H9 (cell line): ENCODE results near the gene MARS1. TPM values are rescaled to one million over a fixed set of nuclear protein-coding genes. Genes with fewer than 3 reads are reported as not detected.

ENCODE experiments used
- DNase-seq: peaks from one replicate; pipeline ENCODE4 v3.0.0-alpha.2; 2017
- H2AFZ ChIP-seq: one replicate; pipeline ENCODE4 v1.6.1; 2013; ENCODE audit warnings: mild to moderate bottlenecking, low read length, control low read depth, moderate library complexity
- H2AK5ac ChIP-seq: 2 replicates; pipeline ENCODE4 v1.6.1; 2013; ENCODE audit warnings: low read length, control low read depth, mixed read lengths; ENCODE audit not compliant: insufficient read length
- H2BK120ac ChIP-seq: one replicate; pipeline ENCODE4 v1.6.1; 2013; ENCODE audit warnings: low read depth, mild to moderate bottlenecking, low read length, control low read depth, inconsistent platforms; ENCODE audit not compliant: poor library complexity, severe bottlenecking
- H2BK12ac ChIP-seq: 2 replicates; pipeline ENCODE4 v1.6.1; 2013; ENCODE audit warnings: low read length, control low read depth, mixed read lengths, low read depth; ENCODE audit not compliant: insufficient read length
- H2BK15ac ChIP-seq: 2 replicates; pipeline ENCODE4 v1.6.1; 2013; ENCODE audit warnings: low read depth, low read length, control low read depth
- H2BK20ac ChIP-seq: one replicate; pipeline ENCODE4 v1.6.1; 2013; ENCODE audit warnings: low read depth, mild to moderate bottlenecking, low read length, control low read depth, inconsistent platforms; ENCODE audit not compliant: poor library complexity, severe bottlenecking
- H2BK5ac ChIP-seq: 2 replicates; pipeline ENCODE4 v1.6.1; 2013; ENCODE audit warnings: low read length, control low read depth, mixed read lengths; ENCODE audit not compliant: insufficient read length
- H3K14ac ChIP-seq: 2 replicates; pipeline ENCODE4 v1.6.1; 2013; ENCODE audit warnings: low read length, control low read depth; ENCODE audit not compliant: insufficient read depth
- H3K18ac ChIP-seq: 2 replicates; pipeline ENCODE4 v1.6.1; 2013; ENCODE audit warnings: low read depth, mild to moderate bottlenecking, mixed read lengths, low read length, control low read depth; ENCODE audit not compliant: insufficient read length
- H3K23ac ChIP-seq: 2 replicates; pipeline ENCODE4 v1.6.1; 2013; ENCODE audit warnings: low read length, control low read depth, mixed read lengths, low read depth; ENCODE audit not compliant: insufficient read length
- H3K23me2 ChIP-seq: 2 replicates; pipeline ENCODE4 v1.6.1; 2013; ENCODE audit warnings: low read depth, mild to moderate bottlenecking, mixed read lengths, low read length, control low read depth; ENCODE audit not compliant: insufficient read length, poor library complexity, severe bottlenecking
- H3K27ac ChIP-seq: 2 replicates; pipeline ENCODE4 v1.5.1; 2013; ENCODE audit warnings: low read length, control low read depth, mixed read lengths, low read depth; ENCODE audit not compliant: insufficient read length
- H3K27me3 ChIP-seq: 2 replicates; pipeline ENCODE4 v1.6.1; 2013; ENCODE audit warnings: low read length, control low read depth, inconsistent platforms; ENCODE audit not compliant: insufficient read depth
- H3K4ac ChIP-seq: 2 replicates; pipeline ENCODE4 v1.6.1; 2013; ENCODE audit warnings: low read depth, mild to moderate bottlenecking, control low read depth, inconsistent platforms, low read length, moderate library complexity
- H3K4me1 ChIP-seq: 2 replicates; pipeline ENCODE4 v1.6.1; 2013; ENCODE audit warnings: low read length, control low read depth, inconsistent platforms; ENCODE audit not compliant: insufficient read depth
- H3K4me2 ChIP-seq: 2 replicates; pipeline ENCODE4 v1.6.1; 2013; ENCODE audit warnings: low read length, control low read depth, mixed read lengths; ENCODE audit not compliant: insufficient read length, insufficient read depth
- H3K56ac ChIP-seq: 2 replicates; pipeline ENCODE4 v1.6.1; 2013; ENCODE audit warnings: low read depth, mild to moderate bottlenecking, mixed read lengths, low read length, control low read depth; ENCODE audit not compliant: insufficient read length
- H3K79me1 ChIP-seq: 2 replicates; pipeline ENCODE4 v1.6.1; 2013; ENCODE audit warnings: low read depth, mild to moderate bottlenecking, moderate library complexity, low read length, control low read depth, inconsistent platforms; ENCODE audit not compliant: insufficient read depth, poor library complexity, severe bottlenecking
- H3K79me2 ChIP-seq: 2 replicates; pipeline ENCODE4 v1.6.1; 2013; ENCODE audit warnings: low read length, control low read depth, inconsistent platforms; ENCODE audit not compliant: insufficient read depth
- H3K9ac ChIP-seq: 2 replicates; pipeline ENCODE4 v1.6.1; 2013; ENCODE audit warnings: low read length, control low read depth, mixed read lengths; ENCODE audit not compliant: insufficient read length; ENCODE audit errors: extremely low read depth
- H3K9me3 ChIP-seq: one replicate; pipeline ENCODE4 v1.6.1; 2013; ENCODE audit warnings: low read depth, low read length, inconsistent platforms; ENCODE audit not compliant: control insufficient read depth
- H3T11ph ChIP-seq: one replicate; pipeline ENCODE4 v1.6.1; 2013; ENCODE audit warnings: mild to moderate bottlenecking, low read length, control low read depth, inconsistent platforms
- H4K20me1 ChIP-seq: one replicate; pipeline ENCODE4 v1.6.1; 2013; ENCODE audit not compliant: control insufficient read depth, insufficient read length, insufficient read depth
- H4K5ac ChIP-seq: 2 replicates; pipeline ENCODE4 v1.6.1; 2013; ENCODE audit warnings: low read depth, mild to moderate bottlenecking, mixed read lengths, low read length, control low read depth; ENCODE audit not compliant: insufficient read length
- H4K8ac ChIP-seq: replicated peaks from 2 replicates; pipeline ENCODE4 v1.6.1; 2013; ENCODE audit warnings: low read length, control low read depth, mixed read lengths, low read depth; ENCODE audit not compliant: insufficient read length
- H4K91ac ChIP-seq: 2 replicates; pipeline ENCODE4 v1.6.1; 2013; ENCODE audit warnings: low read depth, mild to moderate bottlenecking, moderate library complexity, mixed read lengths, low read length, control low read depth; ENCODE audit not compliant: insufficient read length
- H3K27ac Mint-ChIP-seq, 3 experiments: 2 replicates in 2 of 3; 3 replicates in 1 of 3; pipeline ENCODE4 v1.8.0; 2020 to 2021; ENCODE audit warnings: mixed read lengths in 3 of 3, mild to moderate bottlenecking in 1 of 3, moderate library complexity in 1 of 3
- H3K27me3 Mint-ChIP-seq: 2 replicates; pipeline ENCODE4 v1.8.0; 2021; ENCODE audit warnings: low read depth, mild to moderate bottlenecking, moderate library complexity, mixed read lengths
- H3K36me3 Mint-ChIP-seq, 3 experiments: 2 replicates in 2 of 3; 3 replicates in 1 of 3; pipeline ENCODE4 v1.8.0; 2020 to 2021; ENCODE audit warnings: low read depth in 3 of 3, mixed read lengths in 3 of 3; ENCODE audit not compliant: insufficient read depth in 1 of 3
- H3K4me1 Mint-ChIP-seq, 2 experiments: 2 replicates each; pipeline ENCODE4 v1.8.0; 2020; ENCODE audit warnings: mixed read lengths in 2 of 2
- H3K4me3 Mint-ChIP-seq, 2 experiments: 2 replicates in 1 of 2; 3 replicates in 1 of 2; pipeline ENCODE4 v1.8.0; 2020 to 2021; ENCODE audit warnings: mild to moderate bottlenecking in 2 of 2, mixed read lengths in 2 of 2, moderate library complexity in 1 of 2
- H3K9me3 Mint-ChIP-seq, 2 experiments: 2 replicates in 1 of 2; 3 replicates in 1 of 2; pipeline ENCODE4 v1.8.0; 2020; ENCODE audit warnings: mild to moderate bottlenecking in 2 of 2, mixed read lengths in 2 of 2, moderate library complexity in 1 of 2
- WGBS: extraction: QIAGEN DNeasy Blood & Tissue Kit; methylation state at CpG from one replicate; pipeline ENCODE4 v1.1.7; 2013; ENCODE audit warnings: missing lambda C conversion rate, low lambda C conversion rate, mixed read lengths; ENCODE audit not compliant: insufficient read length; ENCODE audit errors: extremely low coverage; 5-methylcytosine and 5-hydroxymethylcytosine counted together
- total RNA-seq: library from RNA; stranded (reverse); gene quantifications from 2 replicates; pipeline ENCODE4 v1.2.1, GENCODE V29; 2021
- TF ChIP-seq, protein P1 (sequence below): fragments of 200-600 bp; sonication (generic); conservative IDR thresholded peaks from 3 replicates; pipeline ENCODE4 v1.8.0; 2021; ENCODE audit warnings: antibody characterized with exemption, mild to moderate bottlenecking

The MARS1 gene
- total RNA-seq, 1 experiment from 2014 or later = 368 TPM

DNA sequence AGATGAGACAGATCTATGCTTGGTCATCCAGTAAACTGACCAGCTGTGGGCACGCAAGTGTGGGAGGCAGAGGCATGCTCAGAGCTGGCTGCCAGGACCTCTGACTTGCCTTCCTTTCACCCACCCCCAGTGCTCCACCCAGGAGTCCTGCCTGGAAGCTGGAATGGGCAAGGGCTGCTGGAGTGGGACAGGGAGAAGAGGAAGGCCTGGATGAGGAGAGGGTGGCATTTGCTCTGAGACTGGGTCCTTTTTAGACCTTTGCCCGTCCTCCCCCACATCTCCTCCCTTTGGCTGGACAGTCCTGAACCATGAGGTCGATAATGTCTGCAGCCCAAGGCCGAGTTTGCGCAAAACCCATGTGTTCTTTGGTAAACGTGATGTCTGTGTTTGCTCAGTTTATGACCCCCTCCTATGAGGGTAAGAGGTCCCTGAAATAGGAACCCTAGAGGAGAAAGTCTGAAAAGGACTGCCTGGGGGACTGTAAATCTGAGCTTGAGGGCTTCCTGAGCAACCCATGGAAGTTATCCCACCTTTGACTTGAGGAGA, 36.6 kb upstream of the MARS1 start:
- Mint-ChIP-seq H3K27me3 (peaks cover 1% of the 10 kb centered on the region), H3K4me3 (no peak overlapping the region), H3K27ac (no peak overlapping the region), H3K36me3 (peaks cover 0 to 2% (median 0%) of the 10 kb centered on the region in 3 experiments; a peak in 1 of 7 replicates), H3K9me3 (no peaks in the 10 kb centered on the region), H3K4me1 (peaks cover 31 to 39% of the 10 kb centered on the region in 2 experiments)
- DNase-seq = no peak
- Histone ChIP-seq H2AFZ (no peak overlapping the region), H4K20me1 (no peaks in the 10 kb centered on the region), H3K27ac (no peak overlapping the region), H2BK20ac (no peak overlapping the region), H2BK12ac (no peak overlapping the region), H3K4ac (no peak overlapping the region), H4K8ac (no peak overlapping the region), H2AK5ac (no peak overlapping the region), H4K91ac (no peak overlapping the region), H3K4me2 (no peak overlapping the region), H3T11ph (no peak overlapping the region), H3K79me2 (no peaks in the 10 kb centered on the region), H3K14ac (no peak overlapping the region), H2BK5ac (no peak overlapping the region), H4K5ac (no peak overlapping the region), H2BK15ac (no peak overlapping the region), H2BK120ac (no peak overlapping the region), H3K56ac (no peak overlapping the region), H3K23ac (no peak overlapping the region), H3K18ac (no peak overlapping the region), H3K23me2 (peaks cover 11% of the 10 kb centered on the region), H3K79me1 (no peaks in the 10 kb centered on the region), H3K9me3 (no peaks in the 10 kb centered on the region), H3K4me1 (no peaks in the 10 kb centered on the region; the same call in 1 of the 2 replicates), H3K27me3 (no peaks in the 10 kb centered on the region), H3K9ac (no peak overlapping the region)
- TF ChIP-seq, protein P1, sequence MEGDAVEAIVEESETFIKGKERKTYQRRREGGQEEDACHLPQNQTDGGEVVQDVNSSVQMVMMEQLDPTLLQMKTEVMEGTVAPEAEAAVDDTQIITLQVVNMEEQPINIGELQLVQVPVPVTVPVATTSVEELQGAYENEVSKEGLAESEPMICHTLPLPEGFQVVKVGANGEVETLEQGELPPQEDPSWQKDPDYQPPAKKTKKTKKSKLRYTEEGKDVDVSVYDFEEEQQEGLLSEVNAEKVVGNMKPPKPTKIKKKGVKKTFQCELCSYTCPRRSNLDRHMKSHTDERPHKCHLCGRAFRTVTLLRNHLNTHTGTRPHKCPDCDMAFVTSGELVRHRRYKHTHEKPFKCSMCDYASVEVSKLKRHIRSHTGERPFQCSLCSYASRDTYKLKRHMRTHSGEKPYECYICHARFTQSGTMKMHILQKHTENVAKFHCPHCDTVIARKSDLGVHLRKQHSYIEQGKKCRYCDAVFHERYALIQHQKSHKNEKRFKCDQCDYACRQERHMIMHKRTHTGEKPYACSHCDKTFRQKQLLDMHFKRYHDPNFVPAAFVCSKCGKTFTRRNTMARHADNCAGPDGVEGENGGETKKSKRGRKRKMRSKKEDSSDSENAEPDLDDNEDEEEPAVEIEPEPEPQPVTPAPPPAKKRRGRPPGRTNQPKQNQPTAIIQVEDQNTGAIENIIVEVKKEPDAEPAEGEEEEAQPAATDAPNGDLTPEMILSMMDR = no peak
- WGBS = no CpG with 5 or more reads among the region's 6 CpGs
